HepG2 (cell line): Measurements from ENCODE around the gene PSEN1. TPM values are rescaled to one million over a fixed set of nuclear protein-coding genes. Genes with fewer than 3 reads are reported as not detected.

Source experiments
- ATAC-seq: fragments of 200-7000 bp; cut with Tn5 transposase; 3 replicates; pipeline ENCODE4 v1.9.1; 2020; ENCODE audit warnings: mild to moderate bottlenecking, moderate library complexity
- BruUV-seq: library from RNA; stranded (reverse); fragments of 400-500 nt; replicated peaks from 2 replicates; lab custom pipeline; 2021; lab: Mats Ljungman, UMichigan
- CTCF ChIA-PET: fragments of 300-600 bp; formaldehyde crosslinking; extraction: SDS; loops from one replicate; lab custom pipeline; 2021; ENCODE audit warnings: low total read pairs, inconsistent platforms, low intra/inter-chr PET ratio; lab: Yijun Ruan, JAX
- POLR2A ChIA-PET: fragments of 350-600 bp; sonication (Branson Sonifier 250); formaldehyde crosslinking; loops from one replicate; lab custom pipeline; 2020; ENCODE audit warnings: antibody characterized with exemption, inconsistent platforms; lab: Yijun Ruan, JAX
- DNase-seq: peaks from one replicate; pipeline ENCODE4 v3.0.0-alpha.2; 2015; ENCODE audit warnings: low spot score
- FAIRE-seq: peaks from 3 replicates; lab custom pipeline; 2011; peaks lifted over from hg19 to GRCh38; lab: Jason Lieb, UNC
- H2AFZ ChIP-seq: one replicate; pipeline ENCODE4 v1.6.1; 2011; ENCODE audit warnings: low read length, inconsistent platforms
- H3K27ac ChIP-seq: fragments of 300-600 bp; 3 replicates; pipeline ENCODE4 v1.8.0; 2011; ENCODE audit warnings: mixed run types, mild to moderate bottlenecking, mixed read lengths, low read length, inconsistent platforms; ENCODE audit not compliant: insufficient read depth; ENCODE audit errors: extremely low read length
- H3K27me3 ChIP-seq, 2 experiments: fragments of 200-600 bp in 1 of 2; 2 replicates in 1 of 2; 3 replicates in 1 of 2; pipeline versions ENCODE4 v1.6.0 to v1.8.0; 2011; ENCODE audit warnings: low read length in 2 of 2, mild to moderate bottlenecking in 2 of 2, moderate library complexity in 2 of 2, inconsistent platforms in 1 of 2; ENCODE audit not compliant: insufficient read depth in 2 of 2, control insufficient read depth in 1 of 2
- H3K36me3 ChIP-seq, 2 experiments: fragments of 200-600 bp in 1 of 2; replicated peaks in 1 of 2; 2 replicates in 1 of 2; 3 replicates in 1 of 2; pipeline versions ENCODE4 v1.5.1 to v1.8.0; 2011; ENCODE audit warnings: low read length in 2 of 2, inconsistent platforms in 1 of 2; ENCODE audit not compliant: insufficient read depth in 2 of 2, control insufficient read depth in 1 of 2
- H3K4me1 ChIP-seq: 2 replicates; pipeline ENCODE4 v1.5.1; 2012; ENCODE audit warnings: low read length, inconsistent platforms; ENCODE audit not compliant: insufficient read depth
- H3K4me2 ChIP-seq: 2 replicates; pipeline ENCODE4 v1.6.0; 2011; ENCODE audit warnings: low read depth, low read length, inconsistent platforms
- H3K4me3 ChIP-seq, 3 experiments: fragments of 200-600 bp in 1 of 3; sonication (generic), shearing (Covaris generic) in 1 of 3; replicated peaks in 1 of 3; 2 replicates each; pipeline ENCODE4 v1.5.1; 2011 to 2016; ENCODE audit warnings: low read length in 3 of 3, inconsistent platforms in 2 of 3, low read depth in 2 of 3, mild to moderate bottlenecking in 2 of 3, control low read depth in 1 of 3, mixed read lengths in 1 of 3; ENCODE audit not compliant: insufficient read depth in 1 of 3
- H3K79me2 ChIP-seq: one replicate; pipeline ENCODE4 v1.6.1; 2011; ENCODE audit warnings: low read length, inconsistent platforms; ENCODE audit not compliant: insufficient read depth
- H3K9ac ChIP-seq: 2 replicates; pipeline ENCODE4 v1.6.0; 2011; ENCODE audit warnings: mild to moderate bottlenecking, low read depth, low read length, inconsistent platforms; ENCODE audit not compliant: insufficient read depth
- H3K9me3 ChIP-seq: 2 replicates; pipeline ENCODE4 v1.5.1; 2012; ENCODE audit warnings: mild to moderate bottlenecking, low read length
- H4K20me1 ChIP-seq: 2 replicates; pipeline ENCODE4 v1.6.0; 2011; ENCODE audit warnings: inconsistent platforms, mild to moderate bottlenecking, low read length, moderate library complexity; ENCODE audit not compliant: insufficient read depth
- ARID5B ChIP-seq: IDR thresholded peaks from 2 replicates; pipeline ENCODE4 v1.4.0; 2020; ENCODE audit warnings: mild to moderate bottlenecking, missing genetic modification reagents
- PHF5A ChIP-seq: IDR thresholded peaks from one replicate; pipeline ENCODE4 v1.6.1; 2018; ENCODE audit warnings: low read depth, missing genetic modification reagents; ENCODE audit not compliant: unreplicated experiment
- RXRA ChIP-seq: sonication (generic); formaldehyde crosslinking; IDR thresholded peaks from 2 replicates; pipeline ENCODE4 v1.5.1; 2020; ENCODE audit warnings: missing genetic modification reagents
- SOX13 ChIP-seq, 3 experiments: fragments of 450-650 bp in 1 of 3; sonication (generic) in 1 of 3; formaldehyde crosslinking in 1 of 3; IDR thresholded peaks in 2 of 3; conservative IDR thresholded peaks in 1 of 3; 2 replicates each; pipeline versions ENCODE4 v1.5.0 to v1.6.1; 2016 to 2020; ENCODE audit warnings: antibody characterized with exemption in 1 of 3, mild to moderate bottlenecking in 1 of 3, missing compliant biosample characterization in 1 of 3, missing genetic modification reagents in 1 of 3, moderate library complexity in 1 of 3
- SOX6 ChIP-seq, 2 experiments: fragments of 450-650 bp in 1 of 2; sonication (generic) in 1 of 2; formaldehyde crosslinking in 1 of 2; IDR thresholded peaks; 2 replicates each; pipeline versions ENCODE4 v1.4.0 to v1.6.1; 2017 to 2020; ENCODE audit warnings: antibody characterized with exemption in 1 of 2, mild to moderate bottlenecking in 1 of 2, missing genetic modification reagents in 1 of 2
- TFAP4 ChIP-seq: sonication (generic); IDR thresholded peaks from 2 replicates; pipeline ENCODE4 v1.6.1; 2016; ENCODE audit warnings: low read depth, borderline replicate concordance
- ZNF143 ChIP-seq: sonication (generic); formaldehyde crosslinking; IDR thresholded peaks from 2 replicates; pipeline ENCODE4 v1.4.0; 2020; ENCODE audit warnings: missing genetic modification reagents
- ZNF383 ChIP-seq: sonication (generic); formaldehyde crosslinking; IDR thresholded peaks from 2 replicates; pipeline ENCODE4 v1.4.0; 2020; ENCODE audit warnings: missing genetic modification reagents, mild to moderate bottlenecking, borderline replicate concordance
- WGBS: methylation state at CpG from one replicate; pipeline ENCODE4 v1.1.6; 2017; ENCODE audit warnings: low lambda C conversion rate; 5-methylcytosine and 5-hydroxymethylcytosine counted together
- in situ Hi-C: cut with HindIII; loops from 2 replicates; pipeline ENCODE4 v1.10.0; 2017; ENCODE audit warnings: low pct_unique_long_range_greater_than_20kb; ENCODE audit not compliant: extremely low pct_ligation_motif_present
- intact Hi-C: fragments of 100-400 bp; cut with micrococcal nuclease; formaldehyde crosslinking; loops from one replicate; pipeline ENCODE4 v1.10.0; 2022; ENCODE audit not compliant: unreplicated experiment
- polyA plus RNA-seq, 8 experiments: library from polyadenylated mRNA; depleted of rRNA in 3 of 8; stranded (reverse) in 7 of 8; unstranded in 1 of 8; fragments of >200 nt; fragmentation: Illumina TruSeq in 4 of 8; extraction: Trizol in 4 of 8; gene quantifications; 2 replicates each; pipeline versions ENCODE4 v1.2.1 to v1.2.3, GENCODE V29; 2011 to 2016; ENCODE audit warnings: low read depth in 4 of 8, missing spikeins in 1 of 8, mixed read lengths in 1 of 8; ENCODE audit not compliant: insufficient read depth in 1 of 8
- total RNA-seq, 5 experiments: library from RNA; depleted of rRNA; stranded (reverse); fragments of >200 nt; fragmentation: Illumina TruSeq; extraction: Trizol; gene quantifications; 2 replicates each; pipeline ENCODE4 v1.2.3, GENCODE V29; 2016; ENCODE audit warnings: low read depth in 1 of 5
- TF ChIP-seq, protein P1 (sequence below): sonication (generic); formaldehyde crosslinking; IDR thresholded peaks from 2 replicates; pipeline ENCODE4 v1.4.0; 2020; ENCODE audit warnings: missing genetic modification reagents

PSEN1 gene
- total and polyA plus RNA-seq, 2 of the 13 experiments (the other 11 are each of a cell fraction or from before 2014, with no cell fraction given) = 12.5 to 26.6 TPM

DNA sequence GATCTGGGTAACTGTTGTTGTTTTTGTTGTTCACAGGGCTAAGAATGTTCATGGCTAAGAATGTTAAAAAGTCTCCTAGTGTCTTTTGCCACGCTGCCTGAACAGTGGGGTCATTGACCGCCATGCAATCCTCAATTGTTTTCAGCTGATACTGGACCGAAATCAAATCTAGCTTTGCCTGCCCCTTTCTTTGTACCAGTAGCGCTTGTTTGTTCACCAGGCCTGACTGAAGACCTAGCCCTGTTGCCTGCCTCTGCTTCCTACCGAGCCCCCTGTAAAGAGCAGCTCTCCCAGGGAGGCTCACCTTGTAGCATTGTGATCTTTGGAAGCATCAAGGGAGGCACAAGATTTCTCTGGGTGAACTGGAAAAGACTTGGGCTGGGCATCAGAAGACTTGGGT, 6.7 kb downstream of the PSEN1 start:
- 24% methylated on average over 5 of the region's 5 CpGs for WGBS
- H3K4me2 ChIP-seq = peak overlapping the region; percentile 41

More for the DNA sequence above, 6.7 kb downstream of the PSEN1 start:
- no peak for DNase-seq
- Histone ChIP-seq H2AFZ (no peak overlapping the region), H3K27ac (peak overlapping the region; percentile 27), H3K79me2 (peaks cover 55% of the 10 kb centered on the region), H3K4me1 (peaks cover 52% of the 10 kb centered on the region)
- POLR2A ChIA-PET = interaction anchor here (1.5 kb wide), 1 partner anchor 85 kb away, joined by 4 read pairs; the partner anchor contains the start of gene RBM25
- ATAC-seq = peak; percentile 85
- in situ Hi-C loops = no loop called here
- no peak for TF ChIP-seq ZNF383
- TF ChIP-seq ZNF143 (CRISPR knock-in tag) = no peak
- TF ChIP-seq TFAP4 = peak; percentile 53; the same call in 1 of the 2 replicates
- TF ChIP-seq SOX13 (IDR thresholded peaks at IDR 0.05) = no peak
- peak in 1 of 2 experiments; percentile 64; a peak in 2 of 4 replicates for TF ChIP-seq SOX13 (CRISPR knock-in tag; conservative IDR thresholded peaks at IDR 0.05 in 1 of 2, IDR thresholded peaks at IDR 0.05 in 1 of 2)
- TF ChIP-seq, protein P1, sequence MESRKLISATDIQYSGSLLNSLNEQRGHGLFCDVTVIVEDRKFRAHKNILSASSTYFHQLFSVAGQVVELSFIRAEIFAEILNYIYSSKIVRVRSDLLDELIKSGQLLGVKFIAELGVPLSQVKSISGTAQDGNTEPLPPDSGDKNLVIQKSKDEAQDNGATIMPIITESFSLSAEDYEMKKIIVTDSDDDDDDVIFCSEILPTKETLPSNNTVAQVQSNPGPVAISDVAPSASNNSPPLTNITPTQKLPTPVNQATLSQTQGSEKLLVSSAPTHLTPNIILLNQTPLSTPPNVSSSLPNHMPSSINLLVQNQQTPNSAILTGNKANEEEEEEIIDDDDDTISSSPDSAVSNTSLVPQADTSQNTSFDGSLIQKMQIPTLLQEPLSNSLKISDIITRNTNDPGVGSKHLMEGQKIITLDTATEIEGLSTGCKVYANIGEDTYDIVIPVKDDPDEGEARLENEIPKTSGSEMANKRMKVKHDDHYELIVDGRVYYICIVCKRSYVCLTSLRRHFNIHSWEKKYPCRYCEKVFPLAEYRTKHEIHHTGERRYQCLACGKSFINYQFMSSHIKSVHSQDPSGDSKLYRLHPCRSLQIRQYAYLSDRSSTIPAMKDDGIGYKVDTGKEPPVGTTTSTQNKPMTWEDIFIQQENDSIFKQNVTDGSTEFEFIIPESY (CRISPR knock-in tag) = peak; percentile 77
- TF ChIP-seq SOX6 (IDR thresholded peaks at IDR 0.05) = no peak
- TF ChIP-seq SOX6 (CRISPR knock-in tag; IDR thresholded peaks at IDR 0.05) = peak; percentile 50
- TF ChIP-seq RXRA = peak; percentile 46; the same call in 1 of the 2 replicates
- 0 out of 2 replicates have a peak, but pooled peaks have one; percentile 16 for TF ChIP-seq ARID5B
- TF ChIP-seq PHF5A (CRISPR knock-in tag) = no peak
- TF ChIP-seq, all 625 proteins: peak for 6
- Histone ChIP-seq H3K36me3 (peaks cover 0 to 2% of the 10 kb centered on the region in 2 experiments; a peak in 3 of 5 replicates), H3K9me3 (no peaks in the 10 kb centered on the region), H3K9ac (peak overlapping the region; percentile 29; the same call in 1 of the 2 replicates), H3K4me3 (no peak overlapping the region; a peak in 1 of 6 replicates), H3K27me3 (no peaks in the 10 kb centered on the region), H4K20me1 (peaks cover 5% of the 10 kb centered on the region; the same call in 1 of the 2 replicates)
- no TSS peak for BruUV-seq
- CTCF ChIA-PET = no interaction called here
- peak; percentile 21 for FAIRE-seq
- intact Hi-C loops = no loop called here
